ENCODE data around the gene GPC6. TPM values are rescaled to one million over a fixed set of nuclear protein-coding genes. Genes with fewer than 3 reads are reported as not detected.

The GPC6 gene
- polyA plus RNA-seq, 2 of the 4 experiments (the other 2 are of a cell fraction), result 8.0 to 14.4 TPM

- no peak overlapping the region for H3K27ac ChIP-seq
- DNase-seq (ENCODE audit: low read depth in 1 of 2, low spot score in 1 of 2) (no peak), ATAC-seq (no peak), FAIRE-seq (no peak)
- no peak overlapping the region for H3K4me3 ChIP-seq
- no peaks in the 10 kb centered on the region for H3K4me1 ChIP-seq
- no peaks in the 10 kb centered on the region for H3K9me3 ChIP-seq
- TF ChIP-seq RCOR1 (IDR thresholded peaks at IDR 0.05; ENCODE audit: low read depth, low read length) (no peak), EHMT2 (IDR thresholded peaks at IDR 0.05; ENCODE audit: low read depth) (no peak), CBX2 (IDR thresholded peaks at IDR 0.05; ENCODE audit: borderline replicate concordance, low read depth) (no peak), ZSCAN20 (CRISPR knock-in tag; IDR thresholded peaks at IDR 0.05) (no peak), JUNB (IDR thresholded peaks at IDR 0.05) (no peak), CHD4 (IDR thresholded peaks at IDR 0.05; ENCODE audit: borderline replicate concordance) (no peak), PBX3 (IDR thresholded peaks at IDR 0.05) (no peak), CTCF (IDR thresholded peaks at IDR 0.05) (no peak), PHF8 (IDR thresholded peaks at IDR 0.05; ENCODE audit: borderline replicate concordance, low read depth) (no peak), USF2 (IDR thresholded peaks at IDR 0.05) (no peak), MYC (IDR thresholded peaks at IDR 0.05; ENCODE audit: borderline replicate concordance, low read length) (no peak), NFE2L2 (conservative IDR thresholded peaks at IDR 0.05; ENCODE audit: low read length) (no peak), SMC3 (IDR thresholded peaks at IDR 0.05) (no peak), NPAS2 (CRISPR knock-in tag; IDR thresholded peaks at IDR 0.05; ENCODE audit: borderline replicate concordance) (no peak), FOSB (CRISPR knock-in tag; IDR thresholded peaks at IDR 0.05) (no peak), JUN (IDR thresholded peaks at IDR 0.05) (no peak), FOXS1 (CRISPR knock-in tag; IDR thresholded peaks at IDR 0.05) (no peak)
- ChIA-PET POLR2A (no interaction called here), CTCF (no interaction called here)
- no peak overlapping the region for H3K4me2 ChIP-seq
- WGBS (ENCODE audit: missing lambda C conversion rate), result 37% methylated on average over 1 of the region's 1 CpG
Observed at GRCh38 chr13:93502071-93502470, 275.5 kb downstream of the GPC6 start.

DNA sequence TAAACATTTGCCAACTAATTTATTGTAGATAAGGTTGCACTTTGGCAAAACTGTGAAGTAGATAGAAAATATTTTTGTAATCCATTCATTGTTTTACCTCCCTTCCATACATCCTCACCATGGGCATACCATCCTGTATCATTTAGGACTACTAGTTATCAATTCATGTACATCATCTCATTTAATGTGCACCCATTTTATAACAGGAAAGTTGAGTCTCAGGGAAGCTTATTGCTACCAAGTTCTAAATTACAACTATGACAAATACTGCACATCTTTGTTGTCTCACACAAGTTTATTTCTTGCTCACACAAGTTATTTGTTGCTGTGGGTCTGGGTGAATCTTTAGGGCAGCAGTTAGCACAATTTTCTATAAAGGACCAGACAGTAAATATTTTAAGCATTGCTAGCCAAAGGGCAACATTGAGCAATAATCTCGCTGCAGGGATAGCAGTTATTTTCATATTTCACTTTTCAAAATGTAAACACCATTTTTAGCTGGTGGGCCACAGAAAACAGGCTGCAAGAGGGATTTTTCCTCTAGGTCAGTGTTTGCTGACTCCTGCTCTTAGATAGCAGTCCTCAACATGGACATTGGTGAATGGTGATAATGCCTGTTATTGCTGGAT is 276.5 kb downstream of the GPC6 start:
- TF ChIP-seq ATOH8 (CRISPR knock-in tag; IDR thresholded peaks at IDR 0.05; ENCODE audit: low read depth), result no peak
- TF ChIP-seq RNF2 (IDR thresholded peaks at IDR 0.05; ENCODE audit: borderline replicate concordance, low read depth), result no peak
- no peak for TF ChIP-seq ZSCAN20 (CRISPR knock-in tag; IDR thresholded peaks at IDR 0.05)
- no peak for TF ChIP-seq REST (IDR thresholded peaks at IDR 0.05)
- TF ChIP-seq NFE2L2 (conservative IDR thresholded peaks at IDR 0.05; ENCODE audit: low read length), result no peak
- TF ChIP-seq RAD21 (conservative IDR thresholded peaks at IDR 0.05 in 1 of 2, IDR thresholded peaks at IDR 0.05 in 1 of 2), result no peak
- TF ChIP-seq EHF (CRISPR knock-in tag; IDR thresholded peaks at IDR 0.05), result no peak
- TF ChIP-seq FOXS1 (CRISPR knock-in tag; IDR thresholded peaks at IDR 0.05), result no peak
- TF ChIP-seq POLR2A (IDR thresholded peaks at IDR 0.05; ENCODE audit: low read length), result no peak
- TF ChIP-seq TP53 (CRISPR knock-in tag; IDR thresholded peaks at IDR 0.05), result no peak
- no peak for TF ChIP-seq HEYL (CRISPR knock-in tag; IDR thresholded peaks at IDR 0.05)
- DNase-seq (ENCODE audit: low read depth in 1 of 2, low spot score in 1 of 2) (no peak), FAIRE-seq (no peak), ATAC-seq (no peak)
- no peak overlapping the region for H3K4me2 ChIP-seq
- H3K27ac ChIP-seq, result no peak overlapping the region
- H3K4me3 ChIP-seq, result no peak overlapping the region
- 23% methylated on average over 1 of the region's 1 CpG for WGBS (ENCODE audit: missing lambda C conversion rate)
- no peaks in the 10 kb centered on the region for H3K4me1 ChIP-seq
- H3K9me3 ChIP-seq, result no peaks in the 10 kb centered on the region
- ChIA-PET CTCF (no interaction called here), POLR2A (no interaction called here)

Measured in A549 (cell line).